H1 (cell line): ENCODE measurements around the gene CLCN3.

Experiments
- BACH1 ChIP-seq: IDR thresholded peaks from 2 replicates; pipeline ENCODE4 v1.6.1; 2012; ENCODE audit warnings: low read length, improper control_type of control experiment
- CEBPB ChIP-seq: IDR thresholded peaks from 2 replicates; pipeline ENCODE4 v1.6.1; 2012; ENCODE audit warnings: low read depth, low read length
- EP300 ChIP-seq, 2 experiments: IDR thresholded peaks; 1 replicate in 1 of 2; 2 replicates in 1 of 2; pipeline ENCODE4 v1.6.1; 2011 to 2012; ENCODE audit warnings: low read depth in 2 of 2, low read length in 2 of 2, mild to moderate bottlenecking in 2 of 2, borderline replicate concordance in 1 of 2, inconsistent platforms in 1 of 2, moderate library complexity in 1 of 2
- EZH2 ChIP-seq: fragments of 200-600 bp; sonication (generic); IDR thresholded peaks from 2 replicates; pipeline ENCODE4 v1.7.1; 2012; ENCODE audit warnings: low read depth, mild to moderate bottlenecking, moderate library complexity, low read length, inconsistent platforms; ENCODE audit not compliant: severe bottlenecking
- FOSL1 ChIP-seq: IDR thresholded peaks from 2 replicates; pipeline ENCODE4 v1.6.1; 2011; ENCODE audit warnings: mild to moderate bottlenecking, low read depth, low read length, moderate library complexity; ENCODE audit not compliant: insufficient read depth
- HDAC2 ChIP-seq, 2 experiments: fragments of 300-600 bp in 1 of 2; sonication (generic) in 1 of 2; IDR thresholded peaks; 2 replicates each; pipeline ENCODE4 v1.6.1; 2011 to 2012; ENCODE audit warnings: low read depth in 2 of 2, low read length in 2 of 2, mild to moderate bottlenecking in 2 of 2, moderate library complexity in 2 of 2, borderline replicate concordance in 1 of 2, inconsistent platforms in 1 of 2
- KDM1A ChIP-seq: fragments of 200-600, 300-600 bp; sonication (generic); IDR thresholded peaks from 2 replicates; pipeline ENCODE4 v1.7.1; 2016; ENCODE audit warnings: mild to moderate bottlenecking, low read length, borderline replicate concordance
- POLR2A ChIP-seq, 2 experiments: IDR thresholded peaks; 1 replicate in 1 of 2; 2 replicates in 1 of 2; pipeline ENCODE4 v1.6.1; 2011; ENCODE audit warnings: low read depth in 2 of 2, low read length in 2 of 2, mild to moderate bottlenecking in 2 of 2; ENCODE audit errors: control extremely low read depth in 1 of 2
- POLR2AphosphoS5 ChIP-seq: IDR thresholded peaks from 2 replicates; pipeline ENCODE4 v1.6.1; 2011; ENCODE audit warnings: low read depth, low read length
- RAD21 ChIP-seq, 2 experiments: IDR thresholded peaks in 1 of 2; conservative IDR thresholded peaks in 1 of 2; 2 replicates each; pipeline ENCODE4 v1.6.1; 2011; ENCODE audit warnings: low read depth in 2 of 2, low read length in 2 of 2, improper control_type of control experiment in 1 of 2, inconsistent platforms in 1 of 2, mild to moderate bottlenecking in 1 of 2, moderate library complexity in 1 of 2
- SIN3A ChIP-seq, 2 experiments: IDR thresholded peaks in 1 of 2; conservative IDR thresholded peaks in 1 of 2; 2 replicates each; pipeline ENCODE4 v1.6.1; 2011 to 2012; ENCODE audit warnings: low read length in 2 of 2, improper control_type of control experiment in 1 of 2, low read depth in 1 of 2, mild to moderate bottlenecking in 1 of 2
- SP1 ChIP-seq: IDR thresholded peaks from 2 replicates; pipeline ENCODE4 v1.6.1; 2011; ENCODE audit warnings: low read depth, low read length
- TF ChIP-seq, protein P1 (sequence below): IDR thresholded peaks from 2 replicates; pipeline ENCODE4 v1.6.1; 2012; ENCODE audit warnings: inconsistent platforms
- TF ChIP-seq, protein P2 (sequence below), 3 experiments: IDR thresholded peaks; 1 replicate in 2 of 3; 2 replicates in 1 of 3; pipeline versions ENCODE4 v1.5.1 to v1.6.1; 2011; ENCODE audit warnings: low read length in 3 of 3, mild to moderate bottlenecking in 3 of 3, inconsistent platforms in 2 of 3, low read depth in 1 of 3, moderate library complexity in 1 of 3; ENCODE audit not compliant: insufficient read depth in 1 of 3; ENCODE audit errors: control extremely low read depth in 1 of 3

DNA sequence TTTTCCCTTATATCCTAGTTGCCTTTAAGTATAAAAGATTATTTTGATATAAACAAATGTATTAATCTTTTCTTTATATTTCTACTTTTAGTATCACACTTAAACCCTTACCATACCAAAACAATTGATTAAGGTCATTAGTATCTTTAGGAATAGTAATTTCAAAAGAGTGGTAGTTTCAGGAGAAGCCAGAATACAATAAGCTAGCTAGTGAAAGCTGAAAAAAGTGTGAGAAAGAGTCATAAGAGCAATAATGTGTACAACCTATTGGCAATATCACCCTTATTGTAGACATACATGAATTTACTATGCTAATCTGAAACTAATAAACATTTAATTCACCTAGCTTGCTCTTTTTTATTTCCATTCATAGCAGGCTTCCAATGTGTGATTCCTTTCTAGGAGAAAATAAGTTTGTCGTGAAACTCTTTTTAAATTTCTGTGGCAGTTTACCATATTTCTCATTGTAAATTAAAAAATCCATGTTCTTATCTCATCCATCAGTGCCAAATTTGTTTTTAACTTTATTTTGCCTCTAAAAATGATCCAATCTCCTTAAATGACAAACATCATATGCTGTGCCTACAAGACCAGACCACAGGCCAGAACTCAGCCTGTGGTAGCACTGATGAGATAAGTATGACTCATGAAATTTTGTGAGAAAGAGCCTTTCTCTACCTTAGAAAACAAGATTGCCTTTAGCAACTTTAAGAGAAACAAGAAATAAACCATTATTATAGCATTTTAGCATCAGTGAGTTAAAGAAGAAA, 16.1 kb upstream of the CLCN3 start:
- no peak for TF ChIP-seq POLR2AphosphoS5
- TF ChIP-seq POLR2A (IDR thresholded peaks at IDR 0.05; ENCODE audit: control extremely low read depth in 1 of 2, low read depth in 2 of 2, low read length in 2 of 2) = no peak
- no peak for TF ChIP-seq FOSL1
- no peak for TF ChIP-seq EZH2
- TF ChIP-seq, protein P1, sequence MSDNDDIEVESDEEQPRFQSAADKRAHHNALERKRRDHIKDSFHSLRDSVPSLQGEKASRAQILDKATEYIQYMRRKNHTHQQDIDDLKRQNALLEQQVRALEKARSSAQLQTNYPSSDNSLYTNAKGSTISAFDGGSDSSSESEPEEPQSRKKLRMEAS = no peak
- TF ChIP-seq HDAC2 (IDR thresholded peaks at IDR 0.05; ENCODE audit: borderline replicate concordance in 1 of 2, low read depth in 2 of 2, low read length in 2 of 2) = no peak
- TF ChIP-seq, protein P2, sequence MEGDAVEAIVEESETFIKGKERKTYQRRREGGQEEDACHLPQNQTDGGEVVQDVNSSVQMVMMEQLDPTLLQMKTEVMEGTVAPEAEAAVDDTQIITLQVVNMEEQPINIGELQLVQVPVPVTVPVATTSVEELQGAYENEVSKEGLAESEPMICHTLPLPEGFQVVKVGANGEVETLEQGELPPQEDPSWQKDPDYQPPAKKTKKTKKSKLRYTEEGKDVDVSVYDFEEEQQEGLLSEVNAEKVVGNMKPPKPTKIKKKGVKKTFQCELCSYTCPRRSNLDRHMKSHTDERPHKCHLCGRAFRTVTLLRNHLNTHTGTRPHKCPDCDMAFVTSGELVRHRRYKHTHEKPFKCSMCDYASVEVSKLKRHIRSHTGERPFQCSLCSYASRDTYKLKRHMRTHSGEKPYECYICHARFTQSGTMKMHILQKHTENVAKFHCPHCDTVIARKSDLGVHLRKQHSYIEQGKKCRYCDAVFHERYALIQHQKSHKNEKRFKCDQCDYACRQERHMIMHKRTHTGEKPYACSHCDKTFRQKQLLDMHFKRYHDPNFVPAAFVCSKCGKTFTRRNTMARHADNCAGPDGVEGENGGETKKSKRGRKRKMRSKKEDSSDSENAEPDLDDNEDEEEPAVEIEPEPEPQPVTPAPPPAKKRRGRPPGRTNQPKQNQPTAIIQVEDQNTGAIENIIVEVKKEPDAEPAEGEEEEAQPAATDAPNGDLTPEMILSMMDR (IDR thresholded peaks at IDR 0.05; ENCODE audit: control extremely low read depth in 1 of 3, insufficient read depth in 1 of 3, low read depth in 1 of 3, low read length in 3 of 3) = no peak
- TF ChIP-seq EP300 (IDR thresholded peaks at IDR 0.05; ENCODE audit: borderline replicate concordance in 1 of 2, low read depth in 2 of 2, low read length in 2 of 2) = no peak
- no peak for TF ChIP-seq SP1
- TF ChIP-seq CEBPB = no peak
- TF ChIP-seq RAD21 (IDR thresholded peaks at IDR 0.05 in 1 of 2, conservative IDR thresholded peaks at IDR 0.05 in 1 of 2; ENCODE audit: low read depth in 2 of 2, low read length in 2 of 2) = no peak
- no peak for TF ChIP-seq KDM1A
- TF ChIP-seq SIN3A (conservative IDR thresholded peaks at IDR 0.05 in 1 of 2, IDR thresholded peaks at IDR 0.05 in 1 of 2; ENCODE audit: low read depth in 1 of 2, low read length in 2 of 2) = no peak
- no peak for TF ChIP-seq BACH1
